GM23338 (cell line): ENCODE measurements around the gene CD48. TPM values are rescaled to one million over a fixed set of nuclear protein-coding genes. Genes with fewer than 3 reads are reported as not detected.

Experiments used
- ATAC-seq: fragments of 200-7000 bp; cut with Tn5 transposase; 3 replicates; pipeline ENCODE4 v1.9.1; 2020
- DNase-seq: peaks from one replicate; pipeline ENCODE4 v3.0.0-alpha.2; 2015; ENCODE audit warnings: low spot score
- H2AFZ ChIP-seq: fragments of 200-600 bp; sonication (generic); 2 replicates; pipeline ENCODE4 v1.8.0; 2016; ENCODE audit warnings: antibody characterized with exemption, mild to moderate bottlenecking, moderate library complexity
- H3F3A ChIP-seq: fragments of 200-600 bp; sonication (generic); replicated peaks from 2 replicates; pipeline ENCODE4 v1.8.0; 2017; ENCODE audit warnings: antibody characterized with exemption, mixed run types, low read depth
- H3K27ac ChIP-seq: fragments of 200-600 bp; sonication (generic); 2 replicates; pipeline ENCODE4 v1.6.1; 2016; ENCODE audit warnings: low read depth
- H3K27me3 ChIP-seq: fragments of 200-600 bp; sonication (generic); 2 replicates; pipeline ENCODE4 v1.8.0; 2016; ENCODE audit warnings: mild to moderate bottlenecking, mixed run types, moderate library complexity; ENCODE audit not compliant: insufficient read depth
- H3K36me3 ChIP-seq: fragments of 200-600 bp; sonication (generic); 2 replicates; pipeline ENCODE4 v1.8.0; 2016; ENCODE audit warnings: mild to moderate bottlenecking; ENCODE audit not compliant: insufficient read depth
- H3K4me1 ChIP-seq: fragments of 200-600 bp; sonication (generic); 2 replicates; pipeline ENCODE4 v1.8.0; 2016; ENCODE audit warnings: mild to moderate bottlenecking, moderate library complexity; ENCODE audit not compliant: insufficient read depth
- H3K4me2 ChIP-seq: fragments of 200-600 bp; sonication (generic); 2 replicates; pipeline ENCODE4 v1.7.1; 2017; ENCODE audit warnings: mixed run types
- H3K4me3 ChIP-seq: fragments of 200-600 bp; sonication (generic); 2 replicates; pipeline ENCODE4 v1.6.1; 2016; ENCODE audit warnings: mixed run types
- H3K79me2 ChIP-seq: fragments of 200-600 bp; sonication (generic); replicated peaks from 2 replicates; pipeline ENCODE4 v1.8.0; 2017; ENCODE audit warnings: mild to moderate bottlenecking; ENCODE audit not compliant: insufficient read depth
- H3K9me2 ChIP-seq: fragments of 200-600 bp; sonication (generic); 2 replicates; pipeline ENCODE4 v1.8.0; 2017; ENCODE audit not compliant: insufficient read depth
- H4K20me1 ChIP-seq: fragments of 200-600 bp; sonication (generic); replicated peaks from 2 replicates; pipeline ENCODE4 v1.8.0; 2017; ENCODE audit warnings: mild to moderate bottlenecking; ENCODE audit not compliant: insufficient read depth
- H3K27ac Mint-ChIP-seq: 2 replicates; pipeline ENCODE4 v1.8.0; 2020; ENCODE audit warnings: inconsistent platforms, mild to moderate bottlenecking, moderate library complexity, mixed read lengths
- H3K27me3 Mint-ChIP-seq: 3 replicates; pipeline ENCODE4 v1.8.0; 2022; ENCODE audit warnings: low read depth, mild to moderate bottlenecking, moderate library complexity, mixed read lengths, inconsistent platforms; ENCODE audit not compliant: insufficient read depth, poor library complexity
- H3K36me3 Mint-ChIP-seq: 3 replicates; pipeline ENCODE4 v1.8.0; 2021; ENCODE audit warnings: low read depth, mild to moderate bottlenecking, inconsistent platforms, moderate library complexity, mixed read lengths
- H3K4me1 Mint-ChIP-seq: 3 replicates; pipeline ENCODE4 v1.8.0; 2020; ENCODE audit warnings: mild to moderate bottlenecking, inconsistent platforms, mixed read lengths
- H3K4me3 Mint-ChIP-seq: 3 replicates; pipeline ENCODE4 v1.8.0; 2021; ENCODE audit warnings: moderate library complexity, mild to moderate bottlenecking, inconsistent platforms, mixed read lengths
- H3K9me3 Mint-ChIP-seq: 3 replicates; pipeline ENCODE4 v1.8.0; 2020; ENCODE audit warnings: moderate library complexity, mild to moderate bottlenecking, inconsistent platforms, mixed read lengths
- CREB1 ChIP-seq: fragments of 250-450 bp; sonication (Bioruptor Pico); IDR thresholded peaks from 2 replicates; pipeline ENCODE4 v1.5.0; 2020; ENCODE audit warnings: low read depth, mild to moderate bottlenecking, moderate library complexity
- CTCF ChIP-seq, 2 experiments: fragments of 200-600 bp in 1 of 2; sonication (generic) in 1 of 2; conservative IDR thresholded peaks; 2 replicates each; pipeline versions ENCODE4 v1.5.1 to v1.6.1; 2016 to 2017; ENCODE audit warnings: antibody characterized with exemption in 2 of 2, low read depth in 2 of 2, mild to moderate bottlenecking in 2 of 2, moderate library complexity in 1 of 2
- EZH2 ChIP-seq: fragments of 200-600 bp; sonication (generic); IDR thresholded peaks from one replicate; pipeline ENCODE4 v1.8.0; 2017; ENCODE audit warnings: antibody characterized with exemption, mild to moderate bottlenecking, low read depth; ENCODE audit not compliant: unreplicated experiment
- EZH2phosphoT487 ChIP-seq: fragments of 200-600 bp; sonication (generic); IDR thresholded peaks from one replicate; pipeline ENCODE4 v1.8.1; 2018; ENCODE audit warnings: antibody characterized with exemption; ENCODE audit not compliant: unreplicated experiment
- JUNB ChIP-seq: IDR thresholded peaks from one replicate; pipeline ENCODE4 v1.6.1; 2016; ENCODE audit warnings: antibody characterized with exemption; ENCODE audit not compliant: unreplicated experiment
- NANOG ChIP-seq: IDR thresholded peaks from 2 replicates; pipeline ENCODE4 v1.6.1; 2016; ENCODE audit warnings: antibody characterized with exemption, borderline replicate concordance
- POLR2AphosphoS5 ChIP-seq: IDR thresholded peaks from 2 replicates; pipeline ENCODE4 v1.6.1; 2016; ENCODE audit warnings: antibody characterized with exemption, low read depth
- STAT1 ChIP-seq: IDR thresholded peaks from one replicate; pipeline ENCODE4 v1.6.1; 2016; ENCODE audit warnings: antibody characterized with exemption; ENCODE audit not compliant: unreplicated experiment
- ZNF114 ChIP-seq: fragments of 250-450 bp; sonication (Bioruptor Pico); IDR thresholded peaks from 2 replicates; pipeline ENCODE4 v1.5.0; 2020; ENCODE audit warnings: mild to moderate bottlenecking, moderate library complexity
- ZNF331 ChIP-seq: fragments of 250-450 bp; sonication (Bioruptor Pico); IDR thresholded peaks from 2 replicates; pipeline ENCODE4 v1.5.0; 2020; ENCODE audit warnings: low read depth, mild to moderate bottlenecking, moderate library complexity
- ZNF462 ChIP-seq: fragments of 250-450 bp; sonication (Bioruptor Pico); IDR thresholded peaks from 2 replicates; pipeline ENCODE4 v1.5.0; 2020; ENCODE audit warnings: mild to moderate bottlenecking, moderate library complexity
- polyA plus RNA-seq: library from polyadenylated mRNA; unstranded; fragments of >200 nt; fragmentation: Nextera tagmentation; extraction: Ambion mirVana; gene quantifications from 2 replicates; pipeline ENCODE4 v1.2.1, GENCODE V29; 2016
- total RNA-seq: library from RNA; depleted of rRNA; stranded (reverse); fragments of >200 nt; shearing (Covaris generic); gene quantifications from 2 replicates; pipeline ENCODE4 v1.2.3, GENCODE V29; 2014
- TF ChIP-seq, protein P1 (sequence below): IDR thresholded peaks from 2 replicates; pipeline ENCODE4 v1.6.1; 2016; ENCODE audit warnings: antibody characterized with exemption
- TF ChIP-seq, protein P2 (sequence below): IDR thresholded peaks from one replicate; pipeline ENCODE4 v1.6.1; 2018; ENCODE audit warnings: antibody characterized with exemption; ENCODE audit not compliant: unreplicated experiment

The CD48 gene
- total and polyA plus RNA-seq, 2 experiments from 2014 or later, result 0.34 to 0.45 TPM

DNA sequence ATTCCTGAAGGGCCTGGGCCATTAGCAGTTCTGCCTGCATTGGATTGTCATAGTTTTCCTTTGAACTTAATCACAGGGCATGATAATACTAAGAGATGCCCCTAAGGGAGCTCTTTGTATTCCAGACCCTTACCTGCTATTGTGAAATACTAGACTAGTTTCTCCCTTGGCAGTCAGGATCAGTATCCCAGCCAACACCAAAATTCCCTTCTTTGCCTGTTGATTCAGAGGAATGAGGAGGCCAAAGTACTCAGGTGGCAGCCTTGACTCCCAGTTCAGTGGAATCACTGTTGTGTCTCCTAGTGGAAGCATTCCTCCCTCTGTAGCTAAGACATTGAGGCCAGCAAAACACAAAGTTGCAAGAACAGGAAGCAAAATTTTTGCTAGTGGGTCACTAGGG, 48.1 kb upstream of the CD48 start:
- Histone ChIP-seq H3K4me2 (no peak overlapping the region), H3K27me3 (no peaks in the 10 kb centered on the region), H3K27ac (no peak overlapping the region), H3K4me3 (no peak overlapping the region), H3K4me1 (no peaks in the 10 kb centered on the region), H3K79me2 (no peaks in the 10 kb centered on the region), H3K9me2 (peaks cover 15% of the 10 kb centered on the region; the same call in 1 of the 2 replicates), H4K20me1 (no peaks in the 10 kb centered on the region), H2AFZ (no peak overlapping the region), H3F3A (no peaks in the 10 kb centered on the region), H3K36me3 (no peaks in the 10 kb centered on the region)
- no peak for DNase-seq
- Mint-ChIP-seq H3K9me3 (no peaks in the 10 kb centered on the region), H3K27ac (no peak overlapping the region), H3K36me3 (no peaks in the 10 kb centered on the region), H3K4me1 (no peaks in the 10 kb centered on the region), H3K4me3 (no peak overlapping the region), H3K27me3 (no peaks in the 10 kb centered on the region)
- TF ChIP-seq STAT1 (no peak), ZNF331 (CRISPR knock-in tag) (no peak), EZH2 (no peak), CREB1 (CRISPR knock-in tag) (no peak), POLR2AphosphoS5 (no peak), ZNF114 (no peak), NANOG (no peak), CTCF (conservative IDR thresholded peaks at IDR 0.05; ENCODE audit: low read depth in 2 of 2) (no peak), JUNB (no peak), EZH2phosphoT487 (no peak), ZNF462 (CRISPR knock-in tag) (no peak)
- TF ChIP-seq, protein P1, sequence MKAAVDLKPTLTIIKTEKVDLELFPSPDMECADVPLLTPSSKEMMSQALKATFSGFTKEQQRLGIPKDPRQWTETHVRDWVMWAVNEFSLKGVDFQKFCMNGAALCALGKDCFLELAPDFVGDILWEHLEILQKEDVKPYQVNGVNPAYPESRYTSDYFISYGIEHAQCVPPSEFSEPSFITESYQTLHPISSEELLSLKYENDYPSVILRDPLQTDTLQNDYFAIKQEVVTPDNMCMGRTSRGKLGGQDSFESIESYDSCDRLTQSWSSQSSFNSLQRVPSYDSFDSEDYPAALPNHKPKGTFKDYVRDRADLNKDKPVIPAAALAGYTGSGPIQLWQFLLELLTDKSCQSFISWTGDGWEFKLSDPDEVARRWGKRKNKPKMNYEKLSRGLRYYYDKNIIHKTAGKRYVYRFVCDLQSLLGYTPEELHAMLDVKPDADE, result no peak
- TF ChIP-seq, protein P2, sequence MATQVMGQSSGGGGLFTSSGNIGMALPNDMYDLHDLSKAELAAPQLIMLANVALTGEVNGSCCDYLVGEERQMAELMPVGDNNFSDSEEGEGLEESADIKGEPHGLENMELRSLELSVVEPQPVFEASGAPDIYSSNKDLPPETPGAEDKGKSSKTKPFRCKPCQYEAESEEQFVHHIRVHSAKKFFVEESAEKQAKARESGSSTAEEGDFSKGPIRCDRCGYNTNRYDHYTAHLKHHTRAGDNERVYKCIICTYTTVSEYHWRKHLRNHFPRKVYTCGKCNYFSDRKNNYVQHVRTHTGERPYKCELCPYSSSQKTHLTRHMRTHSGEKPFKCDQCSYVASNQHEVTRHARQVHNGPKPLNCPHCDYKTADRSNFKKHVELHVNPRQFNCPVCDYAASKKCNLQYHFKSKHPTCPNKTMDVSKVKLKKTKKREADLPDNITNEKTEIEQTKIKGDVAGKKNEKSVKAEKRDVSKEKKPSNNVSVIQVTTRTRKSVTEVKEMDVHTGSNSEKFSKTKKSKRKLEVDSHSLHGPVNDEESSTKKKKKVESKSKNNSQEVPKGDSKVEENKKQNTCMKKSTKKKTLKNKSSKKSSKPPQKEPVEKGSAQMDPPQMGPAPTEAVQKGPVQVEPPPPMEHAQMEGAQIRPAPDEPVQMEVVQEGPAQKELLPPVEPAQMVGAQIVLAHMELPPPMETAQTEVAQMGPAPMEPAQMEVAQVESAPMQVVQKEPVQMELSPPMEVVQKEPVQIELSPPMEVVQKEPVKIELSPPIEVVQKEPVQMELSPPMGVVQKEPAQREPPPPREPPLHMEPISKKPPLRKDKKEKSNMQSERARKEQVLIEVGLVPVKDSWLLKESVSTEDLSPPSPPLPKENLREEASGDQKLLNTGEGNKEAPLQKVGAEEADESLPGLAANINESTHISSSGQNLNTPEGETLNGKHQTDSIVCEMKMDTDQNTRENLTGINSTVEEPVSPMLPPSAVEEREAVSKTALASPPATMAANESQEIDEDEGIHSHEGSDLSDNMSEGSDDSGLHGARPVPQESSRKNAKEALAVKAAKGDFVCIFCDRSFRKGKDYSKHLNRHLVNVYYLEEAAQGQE, result no peak
- no peak for ATAC-seq
